GM19239 (cell line): Measurements from ENCODE around the gene HMX1.

Source experiments
- DNase-seq: peaks from one replicate; pipeline ENCODE4 v3.0.0; 2011; ENCODE audit warnings: low spot score; ENCODE audit not compliant: insufficient read length
- FAIRE-seq: peaks from 2 replicates; lab custom pipeline; 2011; peaks lifted over from hg19 to GRCh38; lab: Jason Lieb, UNC

HMX1 gene

GRCh38 chr4:8830611-8831200 lies 40.9 kb downstream of the HMX1 start:
- DNase-seq (no peak), FAIRE-seq (no peak)

- DNase-seq: no peak
- FAIRE-seq: no peak
Measured at GRCh38 chr4:8830056-8830455, 41.6 kb downstream of the HMX1 start.

- FAIRE-seq (no peak), DNase-seq (no peak)
Measured at GRCh38 chr4:8829584-8829983, 42.1 kb downstream of the HMX1 start.

GRCh38 chr4:8828869-8829268 lies 42.8 kb downstream of the HMX1 start:
- FAIRE-seq (no peak), DNase-seq (no peak)

GRCh38 chr4:8821151-8821950 lies 50.3 kb downstream of the HMX1 start:
- no peak for DNase-seq
- FAIRE-seq: no peak

GRCh38 chr4:8820178-8821102 lies 51.2 kb downstream of the HMX1 start:
- FAIRE-seq: no peak
- no peak for DNase-seq

GRCh38 chr4:8819473-8820177 lies 52.0 kb downstream of the HMX1 start:
- FAIRE-seq (no peak), DNase-seq (no peak)

GRCh38 chr4:8819019-8819418 lies 52.6 kb downstream of the HMX1 start:
- DNase-seq (no peak), FAIRE-seq (no peak)

GRCh38 chr4:8818063-8818881 lies 53.4 kb downstream of the HMX1 start:
- DNase-seq (no peak), FAIRE-seq (no peak)

- DNase-seq (no peak), FAIRE-seq (no peak)
Measured at GRCh38 chr4:8817813-8818062, 53.9 kb downstream of the HMX1 start.

- DNase-seq (no peak), FAIRE-seq (no peak)
Measured at GRCh38 chr4:8817096-8817812, 54.4 kb downstream of the HMX1 start.
